22Rv1 (cell line): ENCODE results near the gene CASTOR1.

ENCODE experiments used
- H3K27ac ChIP-seq: fragments of 450-650 bp; 2 replicates; pipeline ENCODE4 v1.5.1; 2017
- ZFX ChIP-seq: fragments of 450-650 bp; IDR thresholded peaks from 2 replicates; pipeline ENCODE4 v1.6.1; 2017; ENCODE audit warnings: antibody characterized with exemption, borderline replicate concordance
- TF ChIP-seq, protein P1 (sequence below): fragments of 450-650 bp; IDR thresholded peaks from 2 replicates; pipeline ENCODE4 v1.5.1; 2017; ENCODE audit warnings: mild to moderate bottlenecking

Gene CASTOR1

DNA sequence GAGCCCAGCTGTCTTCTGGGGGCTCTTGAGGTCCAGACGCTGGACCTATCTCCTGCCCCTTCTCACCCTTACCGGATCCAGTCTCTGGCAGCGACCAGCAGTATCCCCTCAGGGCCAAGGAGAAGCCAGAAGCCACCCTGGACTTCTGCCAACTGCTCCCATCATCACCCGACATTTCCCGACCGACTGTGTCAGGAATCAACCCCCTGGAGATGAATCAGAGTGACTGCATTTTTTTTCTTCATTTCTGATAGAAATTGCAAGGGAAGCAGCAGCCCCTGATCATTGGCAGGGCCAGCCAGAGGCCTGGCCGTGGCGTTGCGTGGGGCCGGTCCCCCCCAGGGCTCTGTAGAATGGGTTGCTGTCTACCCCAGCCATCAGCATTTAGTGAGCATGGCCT, 37.6 kb downstream of the CASTOR1 start:
- TF ChIP-seq, protein P1, sequence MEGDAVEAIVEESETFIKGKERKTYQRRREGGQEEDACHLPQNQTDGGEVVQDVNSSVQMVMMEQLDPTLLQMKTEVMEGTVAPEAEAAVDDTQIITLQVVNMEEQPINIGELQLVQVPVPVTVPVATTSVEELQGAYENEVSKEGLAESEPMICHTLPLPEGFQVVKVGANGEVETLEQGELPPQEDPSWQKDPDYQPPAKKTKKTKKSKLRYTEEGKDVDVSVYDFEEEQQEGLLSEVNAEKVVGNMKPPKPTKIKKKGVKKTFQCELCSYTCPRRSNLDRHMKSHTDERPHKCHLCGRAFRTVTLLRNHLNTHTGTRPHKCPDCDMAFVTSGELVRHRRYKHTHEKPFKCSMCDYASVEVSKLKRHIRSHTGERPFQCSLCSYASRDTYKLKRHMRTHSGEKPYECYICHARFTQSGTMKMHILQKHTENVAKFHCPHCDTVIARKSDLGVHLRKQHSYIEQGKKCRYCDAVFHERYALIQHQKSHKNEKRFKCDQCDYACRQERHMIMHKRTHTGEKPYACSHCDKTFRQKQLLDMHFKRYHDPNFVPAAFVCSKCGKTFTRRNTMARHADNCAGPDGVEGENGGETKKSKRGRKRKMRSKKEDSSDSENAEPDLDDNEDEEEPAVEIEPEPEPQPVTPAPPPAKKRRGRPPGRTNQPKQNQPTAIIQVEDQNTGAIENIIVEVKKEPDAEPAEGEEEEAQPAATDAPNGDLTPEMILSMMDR, result no peak
- TF ChIP-seq ZFX, result no peak
- no peak overlapping the region for H3K27ac ChIP-seq

DNA sequence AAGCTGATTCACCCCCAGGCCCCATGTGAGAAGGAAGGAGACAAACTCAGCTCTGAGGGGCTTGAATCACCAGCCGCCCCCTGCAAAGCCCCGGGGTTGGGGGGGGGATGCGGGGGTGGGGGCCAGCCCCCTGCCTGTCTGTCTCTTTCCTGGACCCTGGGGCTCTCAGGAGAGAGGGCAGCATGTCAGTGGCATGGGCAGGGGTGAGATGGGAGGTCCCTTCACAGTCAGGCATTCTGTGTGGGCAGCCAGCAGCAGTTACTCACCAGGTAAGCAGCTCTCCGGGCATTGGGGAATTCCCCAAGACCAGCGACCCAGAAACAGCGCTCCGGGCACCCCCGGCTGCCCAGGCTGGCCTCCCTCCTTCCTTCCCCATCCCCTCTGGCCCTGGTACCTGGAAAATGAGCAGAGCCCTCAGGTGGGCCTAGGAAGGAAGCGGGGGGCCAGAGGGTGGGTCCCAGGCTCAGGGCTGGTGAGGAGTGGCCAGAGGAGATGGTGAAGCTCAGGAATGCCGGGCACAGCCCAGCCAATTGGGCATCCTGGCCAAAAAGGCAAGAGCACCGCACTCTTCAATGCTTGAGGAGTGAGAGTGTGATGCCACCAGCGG, 38.5 kb downstream of the CASTOR1 start:
- TF ChIP-seq, protein P1, result no peak
- no peak for TF ChIP-seq ZFX
- H3K27ac ChIP-seq, result no peak overlapping the region

DNA sequence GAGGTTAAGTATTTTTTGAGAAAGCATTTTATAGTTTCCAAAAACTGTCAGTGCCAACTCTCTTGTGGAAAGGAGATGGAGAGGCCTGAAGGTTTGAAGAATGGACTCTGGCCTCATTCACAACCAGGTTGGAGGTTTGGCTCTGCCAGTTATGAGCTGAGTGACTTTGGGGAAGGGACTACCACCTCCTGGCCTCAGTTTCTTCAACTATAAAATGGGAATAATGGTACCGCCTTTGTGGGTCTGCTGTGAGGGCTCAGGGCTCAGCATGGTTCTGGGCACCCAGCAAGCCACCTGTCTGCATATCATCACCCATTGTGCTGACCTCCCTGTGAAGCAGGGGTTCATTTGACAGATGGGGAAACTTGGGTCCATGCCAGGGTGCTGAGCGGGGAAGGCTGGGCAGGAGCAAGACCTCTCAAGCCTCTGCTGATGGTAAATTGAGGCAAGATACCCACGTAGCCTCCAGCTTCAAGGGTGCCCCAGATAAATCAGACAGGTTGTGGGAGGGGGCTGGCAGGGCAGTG, 39.2 kb downstream of the CASTOR1 start:
- H3K27ac ChIP-seq, result no peak overlapping the region

DNA sequence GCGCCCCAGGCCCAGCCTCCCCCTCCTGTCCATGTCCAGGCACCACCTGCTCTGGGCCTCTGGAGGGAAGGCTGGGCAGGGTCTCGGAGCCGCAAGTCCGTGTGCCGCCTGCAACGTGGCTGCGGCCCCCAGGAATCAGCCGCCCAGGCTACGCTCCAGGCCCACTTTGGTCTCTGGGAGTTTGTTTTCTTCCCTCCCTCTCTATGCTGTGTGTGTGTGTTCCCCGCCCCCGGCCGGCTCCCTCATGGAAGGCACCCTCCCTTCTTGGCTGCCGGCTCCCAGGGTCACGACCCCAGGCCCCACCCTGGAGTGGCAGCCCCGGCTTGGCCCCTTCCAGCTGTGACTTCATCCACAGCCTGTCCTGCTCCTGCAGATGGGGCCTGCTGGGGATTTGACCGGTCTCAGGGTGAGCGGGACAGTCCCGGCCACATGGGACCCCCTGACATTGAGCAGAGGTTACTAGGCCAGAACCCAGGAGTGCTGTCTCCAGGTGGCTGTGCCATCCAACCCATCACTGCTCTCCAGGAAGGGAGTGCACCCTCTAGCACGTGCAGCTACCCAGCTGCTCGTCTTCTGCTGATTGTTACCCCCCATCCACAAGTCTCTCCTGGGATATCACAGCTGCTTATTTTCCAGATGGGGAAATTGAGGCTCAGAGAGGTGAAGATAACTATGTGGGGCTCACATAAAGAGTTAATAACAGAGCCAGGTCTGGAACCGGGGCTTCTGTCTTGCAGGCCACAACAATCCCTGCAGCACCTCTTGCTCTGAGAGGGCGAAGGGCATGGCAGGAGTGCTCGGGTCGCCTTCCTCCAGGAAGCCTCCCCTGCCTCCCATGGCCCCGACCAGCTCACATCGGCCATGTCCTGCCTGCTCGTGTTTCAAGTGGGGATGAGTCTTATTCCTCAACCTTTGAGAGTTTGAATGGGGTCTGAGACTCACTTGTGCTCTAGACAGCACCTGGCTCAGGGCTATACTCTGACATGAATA, 40.0 kb downstream of the CASTOR1 start:
- TF ChIP-seq ZFX, result no peak
- H3K27ac ChIP-seq, result no peak overlapping the region

More for the DNA sequence above, 39.2 kb downstream of the CASTOR1 start:
- no peak for TF ChIP-seq ZFX
- TF ChIP-seq, protein P1, result no peak

DNA sequence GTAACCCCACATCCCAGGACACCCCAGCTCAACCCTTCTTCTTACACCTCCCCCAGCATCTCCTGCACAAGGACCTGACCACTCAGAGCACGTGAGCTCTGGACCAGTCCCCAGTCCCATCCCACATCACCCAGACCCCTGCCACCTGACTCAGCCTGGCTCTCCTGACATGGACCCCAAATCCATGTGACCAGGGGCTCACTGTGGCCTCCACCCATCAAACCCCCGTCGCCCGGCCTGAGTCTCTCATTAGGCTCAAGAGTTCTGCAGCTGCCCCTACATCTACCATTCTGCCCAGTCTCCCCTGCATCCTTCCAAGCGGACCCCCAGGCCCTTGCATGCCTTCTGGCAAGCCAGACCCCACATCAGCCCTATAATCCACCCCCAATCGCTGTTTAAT, 40.8 kb downstream of the CASTOR1 start:
- TF ChIP-seq, protein P1, result no peak
- no peak for TF ChIP-seq ZFX
- H3K27ac ChIP-seq, result no peak overlapping the region

DNA sequence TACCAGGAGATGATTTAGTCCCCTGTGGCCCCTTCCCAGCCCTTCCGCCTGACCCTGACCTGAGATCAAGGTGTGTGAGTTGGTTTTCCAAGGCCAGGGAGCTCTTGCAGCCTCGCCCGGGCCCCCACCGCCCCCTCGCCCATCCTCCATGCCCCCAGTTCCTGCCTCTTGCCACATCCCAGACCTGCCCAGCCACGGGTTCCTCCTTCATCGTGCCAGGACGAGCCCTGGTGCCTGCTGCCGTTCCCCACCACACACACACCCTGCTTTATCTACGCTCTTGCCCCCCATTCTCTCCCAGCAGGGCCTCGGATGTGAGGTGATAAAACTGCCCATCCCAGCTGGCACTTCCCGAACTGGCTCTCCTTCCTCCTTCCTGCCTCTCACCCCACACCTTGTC, 41.3 kb downstream of the CASTOR1 start:
- no peak overlapping the region for H3K27ac ChIP-seq

DNA sequence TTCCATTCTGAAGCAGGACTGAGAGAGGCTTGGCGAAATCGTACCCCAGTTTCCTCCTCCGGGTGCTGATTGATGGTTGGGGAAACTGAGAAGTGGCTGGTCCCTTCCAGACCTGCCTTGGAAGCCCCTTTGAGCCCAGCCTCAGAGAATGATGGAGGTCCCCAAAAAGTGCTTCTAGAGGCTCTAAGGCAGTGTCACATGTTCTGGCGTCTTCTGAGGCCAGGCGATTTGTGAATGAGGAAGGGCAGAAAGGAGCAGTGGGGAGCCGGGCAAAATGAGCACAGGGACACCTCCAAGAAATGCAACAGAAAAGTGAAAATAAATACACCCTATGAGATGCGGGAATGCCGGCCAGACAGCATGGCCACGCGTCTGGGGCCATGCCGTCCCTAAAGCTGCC, 41.7 kb downstream of the CASTOR1 start:
- H3K27ac ChIP-seq, result no peak overlapping the region
- TF ChIP-seq, protein P1, result no peak
- TF ChIP-seq ZFX, result no peak

More for the DNA sequence above, 41.3 kb downstream of the CASTOR1 start:
- TF ChIP-seq, protein P1, result no peak
- TF ChIP-seq ZFX, result no peak
